ENCODE data around the gene SHTN1.

Gene SHTN1

GRCh38 chr10:116836902-116837523 is 168.0 kb downstream of the SHTN1 start:
- no peak for TF ChIP-seq CTCF (IDR thresholded peaks at IDR 0.05)
- no peak for DNase-seq
- intact Hi-C loops (cut with DNase I; ENCODE audit: low total_unique reads): no loop called here
- Histone ChIP-seq H3K4me3 (no peak overlapping the region), H3K36me3 (peaks cover 0 to 17% (median 0%) of the 10 kb centered on the region in 3 donors), H3K9me3 (no peaks in the 10 kb centered on the region), H3K4me1 (no peaks in the 10 kb centered on the region), H3K27ac (no peak overlapping the region), H3K27me3 (no peaks in the 10 kb centered on the region)

DNA sequence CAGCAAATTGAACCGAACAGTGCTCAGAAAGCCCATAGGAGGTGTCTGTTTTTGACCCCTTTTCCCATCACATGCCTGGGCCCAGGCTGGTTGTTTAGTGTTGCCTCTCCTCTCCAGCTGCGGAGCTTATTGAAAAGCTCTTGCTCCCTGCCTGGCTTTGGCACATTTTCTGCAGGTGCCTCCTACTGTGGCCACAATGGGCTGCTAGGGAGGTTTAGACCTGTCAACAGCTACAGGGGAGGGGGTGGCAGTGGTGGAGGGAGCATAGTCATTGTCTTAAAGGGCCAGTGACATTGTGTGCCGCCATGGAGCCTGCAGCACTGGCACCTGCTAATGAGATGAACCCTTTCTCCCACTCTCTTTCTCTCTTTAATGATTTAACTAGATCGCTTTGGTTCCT is 168.9 kb downstream of the SHTN1 start:
- no peak for DNase-seq
- Histone ChIP-seq H3K27ac (no peak overlapping the region), H3K27me3 (no peaks in the 10 kb centered on the region), H3K4me3 (no peak overlapping the region), H3K36me3 (peaks cover 0 to 27% (median 0%) of the 10 kb centered on the region in 3 donors), H3K9me3 (no peaks in the 10 kb centered on the region), H3K4me1 (no peaks in the 10 kb centered on the region)
- TF ChIP-seq CTCF (IDR thresholded peaks at IDR 0.05): no peak
- intact Hi-C loops (cut with DNase I; ENCODE audit: low total_unique reads): no loop called here

- Histone ChIP-seq H3K9me3 (no peaks in the 10 kb centered on the region), H3K4me1 (no peaks in the 10 kb centered on the region), H3K36me3 (peaks cover 0 to 31% (median 0%) of the 10 kb centered on the region in 3 donors), H3K27ac (no peak overlapping the region), H3K27me3 (no peaks in the 10 kb centered on the region), H3K4me3 (no peak overlapping the region)
- DNase-seq: no peak
- TF ChIP-seq CTCF (IDR thresholded peaks at IDR 0.05): no peak
- intact Hi-C loops (cut with DNase I; ENCODE audit: low total_unique reads): no loop called here
Measured at GRCh38 chr10:116835658-116836057, 169.3 kb downstream of the SHTN1 start.

- no peaks in the 10 kb centered on the region for H3K4me1 ChIP-seq
- no peak overlapping the region for H3K27ac ChIP-seq
- intact Hi-C loops (cut with DNase I; ENCODE audit: low total_unique reads): no loop called here
- no peak for DNase-seq
- no peaks in the 10 kb centered on the region for H3K27me3 ChIP-seq
- H3K9me3 ChIP-seq: no peaks in the 10 kb centered on the region
- TF ChIP-seq CTCF (IDR thresholded peaks at IDR 0.05): no peak
- peaks cover 0 to 44% (median 0%) of the 10 kb centered on the region in 3 donors for H3K36me3 ChIP-seq
- H3K4me3 ChIP-seq: no peak overlapping the region
Measured at GRCh38 chr10:116833986-116834985, 170.7 kb downstream of the SHTN1 start.

GRCh38 chr10:116831790-116832189 is 173.2 kb downstream of the SHTN1 start:
- H3K36me3 ChIP-seq: peaks cover 0 to 49% (median 0%) of the 10 kb centered on the region in 3 donors
- intact Hi-C loops (cut with DNase I; ENCODE audit: low total_unique reads): no loop called here
- H3K9me3 ChIP-seq: no peaks in the 10 kb centered on the region
- no peak overlapping the region for H3K27ac ChIP-seq
- H3K4me1 ChIP-seq: no peaks in the 10 kb centered on the region
- DNase-seq: no peak
- H3K4me3 ChIP-seq: no peak overlapping the region
- no peaks in the 10 kb centered on the region for H3K27me3 ChIP-seq
- TF ChIP-seq CTCF (IDR thresholded peaks at IDR 0.05): no peak

Measured in tibial artery (tissue), 4 donors.